Measurements from ENCODE around the gene FZR1. TPM values are rescaled to one million over a fixed set of nuclear protein-coding genes. Genes with fewer than 3 reads are reported as not detected.

FZR1 gene
- total and polyA plus RNA-seq, 2 of the 13 experiments (the other 11 are each of a cell fraction or from before 2014, with no cell fraction given), result 29.0 to 30.8 TPM

GRCh38 chr19:3500429-3501101, 5.5 kb upstream of the FZR1 start, which contains the start of gene DOHH (continued):
- TF ChIP-seq RERE (CRISPR knock-in tag; IDR thresholded peaks at IDR 0.05; ENCODE audit: low read depth), result no peak
- peak; percentile 50; the same call in 1 of the 2 replicates for TF ChIP-seq GATAD2A (CRISPR knock-in tag; IDR thresholded peaks at IDR 0.05)
- no peak for TF ChIP-seq ZNF337 (CRISPR knock-in tag; IDR thresholded peaks at IDR 0.05; ENCODE audit: borderline replicate concordance, low read depth)
- TF ChIP-seq ZBTB33 (CRISPR knock-in tag; IDR thresholded peaks at IDR 0.05), result 0 out of 2 replicates have a peak, but pooled peaks have one; percentile 34
- TF ChIP-seq ZNF616 (CRISPR knock-in tag; IDR thresholded peaks at IDR 0.05; ENCODE audit: low read depth), result peak; percentile 66; the same call in 1 of the 2 replicates
- TF ChIP-seq REL (CRISPR knock-in tag; conservative IDR thresholded peaks at IDR 0.05), result peak; percentile 93
- peak; percentile 92 for TF ChIP-seq HDAC1 (CRISPR knock-in tag; IDR thresholded peaks at IDR 0.05)
- no peak for TF ChIP-seq LRRFIP1 (CRISPR knock-in tag; conservative IDR thresholded peaks at IDR 0.05)
- TF ChIP-seq ZIK1 (CRISPR knock-in tag; IDR thresholded peaks at IDR 0.05; ENCODE audit: borderline replicate concordance, low read depth), result 0 out of 2 replicates have a peak, but pooled peaks have one; percentile 63
- TF ChIP-seq PCBP1 (IDR thresholded peaks at IDR 0.05; ENCODE audit: borderline replicate concordance, low read depth, low read length), result peak; percentile 82; the same call in 1 of the 2 replicates
- peak; percentile 89 for TF ChIP-seq KDM2A (CRISPR knock-in tag; IDR thresholded peaks at IDR 0.05; ENCODE audit: borderline replicate concordance, low read depth)
- TF ChIP-seq CAMTA2 (CRISPR knock-in tag; IDR thresholded peaks at IDR 0.05; ENCODE audit: borderline replicate concordance), result peak; percentile 48; the same call in 1 of the 2 replicates
- no peak for TF ChIP-seq RFXANK (CRISPR knock-in tag; IDR thresholded peaks at IDR 0.05)
- TF ChIP-seq NR0B2 (CRISPR knock-in tag; IDR thresholded peaks at IDR 0.05), result peak; percentile 96; the same call in 1 of the 2 replicates

Data from HepG2 (cell line).